HG03520 (cell line): ENCODE measurements around the gene BTRC.
"Not testable (repeated sequence)": the region's sequence is repeated elsewhere in the genome, so short reads cannot be mapped to it uniquely, and the experiment has no call there.

ENCODE experiments used
- ATAC-seq: cut with Tn5 transposase; IDR thresholded peaks from one replicate; pipeline ENCODE4 v1.9.1; 2021; ENCODE audit warnings: mild to moderate bottlenecking, moderate library complexity; ENCODE audit not compliant: unreplicated experiment

Gene BTRC

GRCh38 chr10:101385866-101386658, 32.1 kb downstream of the BTRC start:
- ATAC-seq, result no peak

- no peak for ATAC-seq
These were observed 32.8 kb downstream of the BTRC start for GRCh38 chr10:101386659-101387259.

GRCh38 chr10:101388676-101389276, 34.8 kb downstream of the BTRC start:
- ATAC-seq, result no peak

GRCh38 chr10:101389532-101389931, 35.6 kb downstream of the BTRC start:
- not testable (repeated sequence) for ATAC-seq

GRCh38 chr10:101389986-101390531, 36.1 kb downstream of the BTRC start:
- ATAC-seq, result no peak

- ATAC-seq, result no peak
These were observed 39.4 kb downstream of the BTRC start for GRCh38 chr10:101393378-101393777.

- ATAC-seq, result no peak
These were observed 40.7 kb downstream of the BTRC start for GRCh38 chr10:101394524-101395133.

GRCh38 chr10:101397140-101397539, 43.2 kb downstream of the BTRC start:
- ATAC-seq, result no peak

GRCh38 chr10:101400585-101400984, 46.6 kb downstream of the BTRC start:
- no peak for ATAC-seq

- no peak for ATAC-seq
These were observed 48.7 kb downstream of the BTRC start for GRCh38 chr10:101402711-101403110.

GRCh38 chr10:101403161-101403560, 49.2 kb downstream of the BTRC start:
- ATAC-seq, result no peak

GRCh38 chr10:101405001-101405400, 51.0 kb downstream of the BTRC start:
- ATAC-seq, result no peak

- ATAC-seq, result no peak
These were observed 57.6 kb downstream of the BTRC start for GRCh38 chr10:101411598-101411997.

GRCh38 chr10:101414034-101414433, 60.1 kb downstream of the BTRC start:
- ATAC-seq, result no peak

- ATAC-seq, result no peak
These were observed 61.9 kb downstream of the BTRC start for GRCh38 chr10:101415884-101416283.

GRCh38 chr10:101421967-101422366, 68.0 kb downstream of the BTRC start:
- not testable (repeated sequence) for ATAC-seq

- ATAC-seq, result no peak
These were observed 71.6 kb downstream of the BTRC start for GRCh38 chr10:101425535-101425934.

GRCh38 chr10:101428036-101428435, 74.1 kb downstream of the BTRC start:
- no peak for ATAC-seq

- ATAC-seq, result no peak
These were observed 75.5 kb downstream of the BTRC start for GRCh38 chr10:101429423-101429822.

GRCh38 chr10:101436302-101436701, 82.3 kb downstream of the BTRC start:
- ATAC-seq, result no peak

GRCh38 chr10:101438881-101439391, 85.0 kb downstream of the BTRC start:
- no peak for ATAC-seq
